ENCODE measurements around the gene CYP27C1.

Gene CYP27C1

GRCh38 chr2:127146071-127146725 is 73.9 kb downstream of the CYP27C1 start:
- DNase-seq, result no peak

- DNase-seq, result no peak
Measured at GRCh38 chr2:127145280-127145895, 74.7 kb downstream of the CYP27C1 start.

DNA sequence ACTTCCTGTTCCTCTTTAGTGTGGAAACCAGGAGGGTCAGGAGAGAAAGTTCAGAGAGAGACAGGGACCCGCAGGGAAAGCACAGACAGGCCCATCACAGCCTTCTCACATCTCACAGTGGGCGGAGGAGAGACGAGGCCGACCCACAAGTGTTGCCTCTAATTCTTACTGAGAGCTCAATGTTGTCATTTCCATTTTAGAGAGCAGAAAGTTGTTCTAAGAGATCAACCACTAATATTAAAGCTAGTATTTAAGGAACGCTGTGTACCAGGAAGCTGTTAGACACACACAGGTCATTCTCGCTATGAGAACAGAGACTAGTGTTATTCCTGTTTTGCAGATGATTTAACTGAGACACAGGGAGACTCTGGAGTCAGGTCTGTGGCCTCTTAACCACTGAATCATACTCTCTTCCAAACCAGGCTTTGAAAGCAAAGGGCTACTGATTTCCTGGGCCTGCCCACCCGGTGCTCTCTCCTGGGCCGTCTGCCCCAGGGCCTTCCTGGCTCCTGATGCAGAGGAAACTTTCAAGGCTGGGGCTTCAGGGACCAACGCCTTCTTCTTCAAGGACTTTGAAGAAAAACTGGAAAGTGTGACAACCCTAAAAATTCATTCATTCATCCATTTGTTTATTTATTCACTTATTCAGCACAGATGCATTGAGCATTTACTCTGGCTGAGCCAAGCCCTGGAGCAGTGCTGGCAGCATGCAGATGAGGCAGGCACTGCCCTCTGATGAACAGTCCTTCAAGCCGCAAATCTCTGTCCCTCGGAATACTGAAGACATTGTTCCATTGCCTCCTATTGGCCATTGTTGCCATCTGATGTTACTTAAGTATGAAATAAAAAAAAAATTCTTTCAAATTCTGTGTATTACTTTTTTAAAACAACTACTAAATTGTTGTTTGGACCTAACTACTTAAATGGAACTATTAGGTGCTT is 76.0 kb downstream of the CYP27C1 start:
- DNase-seq, result no peak

GRCh38 chr2:127142663-127143630 is 77.2 kb downstream of the CYP27C1 start:
- no peak for DNase-seq

DNA sequence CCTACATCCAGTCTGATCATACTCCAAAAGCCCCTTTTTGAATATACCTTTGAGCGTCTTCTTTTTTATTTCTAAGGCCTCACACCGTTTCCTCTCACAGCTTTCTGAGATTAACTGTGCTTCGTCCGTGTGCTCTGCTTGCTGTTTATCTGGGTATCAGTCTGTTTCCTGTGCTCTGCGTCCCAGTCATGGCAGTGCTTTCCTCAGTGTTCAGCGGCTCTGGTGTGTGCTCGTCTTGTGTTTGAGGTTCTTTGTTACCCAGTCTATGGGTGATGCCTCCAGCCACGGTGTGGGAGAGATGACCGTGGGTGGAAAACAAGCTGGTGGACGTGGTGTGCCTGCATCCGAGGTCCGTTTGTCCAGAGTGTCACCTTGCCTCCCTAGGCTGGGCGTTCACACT is 79.6 kb downstream of the CYP27C1 start:
- DNase-seq, result no peak

- no peak for DNase-seq
Measured at GRCh38 chr2:127139766-127140165, 80.3 kb downstream of the CYP27C1 start.

GRCh38 chr2:127138281-127138680 is 81.8 kb downstream of the CYP27C1 start:
- no peak for DNase-seq

- DNase-seq, result no peak
Measured at GRCh38 chr2:127137741-127138140, 82.4 kb downstream of the CYP27C1 start.

DNA sequence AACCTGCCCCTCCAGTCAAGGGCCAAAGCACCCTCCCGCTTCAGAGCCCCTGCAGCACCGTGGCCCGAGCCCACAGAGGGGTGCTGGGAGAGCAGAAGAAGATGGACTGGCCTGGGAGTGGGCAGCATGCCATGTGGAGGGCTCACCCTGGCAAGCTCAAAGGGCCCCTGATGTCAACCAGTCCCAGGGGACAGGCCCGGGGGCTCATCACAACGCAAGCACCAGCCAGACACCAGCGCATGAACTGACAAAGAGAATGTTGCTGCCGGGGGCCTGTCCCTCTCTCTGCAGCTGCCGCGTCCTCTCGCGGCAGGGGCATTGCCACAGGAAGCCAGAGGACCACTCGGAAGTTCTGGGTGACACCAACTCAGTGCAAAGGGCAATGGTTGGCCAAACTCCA is 82.9 kb downstream of the CYP27C1 start:
- no peak for DNase-seq

- DNase-seq, result no peak
Measured at GRCh38 chr2:127134833-127135830, 85.0 kb downstream of the CYP27C1 start.

- DNase-seq, result no peak
Measured at GRCh38 chr2:127134235-127134634, 85.9 kb downstream of the CYP27C1 start.
